Coronary artery (tissue), 2 donors: ENCODE results near the gene DCST2.

Experiments used
- DNase-seq: peaks from one replicate; pipeline ENCODE4 v3.0.0-alpha.2; 2017; ENCODE audit warnings: low spot score
- H3K27ac ChIP-seq, 2 donors: fragments of 200-600 bp; sonication (generic); one replicate each; pipeline ENCODE4 v1.5.1; 2016 to 2019
- H3K4me3 ChIP-seq: fragments of 200-600 bp; sonication (generic); 2 replicates; pipeline ENCODE4 v1.5.1; 2016; ENCODE audit warnings: mild to moderate bottlenecking, moderate library complexity
- TF ChIP-seq, protein P1 (sequence below): fragments of 200-600 bp; sonication (generic); IDR thresholded peaks from one replicate; pipeline ENCODE4 v1.5.1; 2019; ENCODE audit warnings: antibody characterized with exemption

The DCST2 gene

DNA sequence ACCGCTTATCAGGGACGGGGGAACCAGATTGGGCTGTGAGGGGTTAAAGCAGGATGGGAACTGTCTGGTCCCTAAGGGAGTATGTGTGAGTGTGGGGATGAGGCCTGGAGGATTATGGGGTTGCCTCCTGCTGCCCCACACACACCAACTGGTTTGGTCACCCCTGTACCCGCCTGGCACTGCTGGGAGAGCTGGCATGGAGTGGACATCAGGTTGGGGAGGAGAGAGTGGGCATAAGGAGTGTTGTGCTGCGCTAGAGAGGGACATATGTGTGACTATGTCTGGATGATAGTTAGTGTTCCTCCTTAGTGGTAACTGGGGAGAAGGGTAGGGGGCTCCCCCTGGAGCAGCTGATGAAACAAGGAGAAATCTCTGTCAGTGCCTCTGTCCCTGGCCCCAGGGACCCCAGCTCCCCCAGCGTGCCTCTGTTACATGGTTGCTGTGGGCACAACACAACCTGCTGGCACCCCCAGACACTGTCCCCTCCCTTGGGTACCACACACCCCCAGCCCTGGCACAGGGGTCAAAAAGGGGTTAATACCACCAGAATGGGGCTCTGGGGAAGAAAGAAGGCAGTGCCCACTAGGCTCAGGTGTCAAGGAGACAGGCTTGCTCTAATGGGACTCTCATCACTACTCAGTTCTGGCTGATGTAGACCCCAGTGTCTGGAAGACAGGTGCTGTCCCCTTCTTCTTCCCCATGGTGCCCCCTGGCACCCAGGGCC, 29.1 kb downstream of the DCST2 start:
- no peak for DNase-seq

DNA sequence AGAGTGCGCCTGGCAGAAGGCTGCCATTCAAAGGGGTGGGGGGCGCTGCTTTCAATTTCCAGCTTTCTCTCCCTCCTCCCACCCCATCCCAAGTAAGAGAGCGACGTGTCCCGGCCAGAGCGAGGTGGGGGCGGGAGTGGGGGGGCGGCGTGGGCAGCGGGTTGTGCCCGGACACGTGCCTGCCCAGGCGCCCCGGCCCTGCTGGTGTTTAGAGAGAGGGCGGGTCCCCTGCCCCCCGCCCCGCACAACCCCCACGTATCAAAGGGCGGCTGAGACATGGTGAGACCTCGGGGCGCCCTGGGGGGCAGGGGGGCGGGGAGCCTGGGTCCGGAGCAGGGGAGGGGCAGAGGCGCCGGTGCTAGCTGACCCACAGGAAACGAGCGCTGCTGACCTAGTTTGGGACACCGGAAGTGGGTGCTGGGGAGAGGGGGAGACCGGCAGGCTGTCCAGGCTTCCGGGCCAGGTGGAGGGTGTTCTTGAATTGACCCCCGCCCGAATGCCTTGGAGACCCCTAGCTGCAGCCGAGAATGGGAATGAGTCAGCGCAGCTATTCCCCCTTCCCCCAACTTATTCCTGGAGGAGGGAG, 29.7 kb downstream of the DCST2 start:
- Histone ChIP-seq H3K27ac (peak overlapping the region; percentile 93 to 98), H3K4me3 (peak overlapping the region; percentile 94)
- DNase-seq, result peak; percentile 88
- TF ChIP-seq, protein P1, sequence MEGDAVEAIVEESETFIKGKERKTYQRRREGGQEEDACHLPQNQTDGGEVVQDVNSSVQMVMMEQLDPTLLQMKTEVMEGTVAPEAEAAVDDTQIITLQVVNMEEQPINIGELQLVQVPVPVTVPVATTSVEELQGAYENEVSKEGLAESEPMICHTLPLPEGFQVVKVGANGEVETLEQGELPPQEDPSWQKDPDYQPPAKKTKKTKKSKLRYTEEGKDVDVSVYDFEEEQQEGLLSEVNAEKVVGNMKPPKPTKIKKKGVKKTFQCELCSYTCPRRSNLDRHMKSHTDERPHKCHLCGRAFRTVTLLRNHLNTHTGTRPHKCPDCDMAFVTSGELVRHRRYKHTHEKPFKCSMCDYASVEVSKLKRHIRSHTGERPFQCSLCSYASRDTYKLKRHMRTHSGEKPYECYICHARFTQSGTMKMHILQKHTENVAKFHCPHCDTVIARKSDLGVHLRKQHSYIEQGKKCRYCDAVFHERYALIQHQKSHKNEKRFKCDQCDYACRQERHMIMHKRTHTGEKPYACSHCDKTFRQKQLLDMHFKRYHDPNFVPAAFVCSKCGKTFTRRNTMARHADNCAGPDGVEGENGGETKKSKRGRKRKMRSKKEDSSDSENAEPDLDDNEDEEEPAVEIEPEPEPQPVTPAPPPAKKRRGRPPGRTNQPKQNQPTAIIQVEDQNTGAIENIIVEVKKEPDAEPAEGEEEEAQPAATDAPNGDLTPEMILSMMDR, result no peak

More for the DNA sequence above, 29.1 kb downstream of the DCST2 start:
- H3K4me3 ChIP-seq, result peak overlapping the region; percentile 94
- H3K27ac ChIP-seq, result peak overlapping the region; percentile 93 to 98
- TF ChIP-seq, protein P1, result no peak

DNA sequence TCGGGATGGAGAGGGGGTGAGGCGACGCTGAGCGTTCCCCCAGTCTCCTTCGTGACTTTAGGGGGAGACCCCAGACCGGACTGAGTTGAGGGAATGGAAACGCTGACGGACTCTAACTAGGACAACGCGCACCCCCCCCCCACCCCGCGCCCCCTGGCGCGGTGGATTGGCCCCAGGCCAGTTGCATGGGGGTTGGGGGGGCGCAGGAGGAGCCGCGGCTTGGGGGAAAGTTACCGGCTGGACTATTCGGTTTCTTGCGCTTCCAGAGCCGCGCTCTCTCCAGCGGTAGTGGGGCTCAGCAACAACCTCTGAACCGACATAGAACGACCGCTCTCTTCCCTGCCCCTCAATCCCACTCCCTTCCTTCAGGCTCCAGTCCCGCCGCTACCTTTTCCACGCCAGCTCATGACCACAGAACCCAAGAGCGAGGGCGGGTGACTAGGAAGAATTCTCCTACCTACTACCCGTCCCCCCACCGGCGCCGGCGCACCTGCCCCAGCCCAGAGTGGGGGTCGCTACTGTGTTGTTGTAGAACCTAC, 30.3 kb downstream of the DCST2 start:
- peak overlapping the region; percentile 94 for H3K4me3 ChIP-seq
- peak overlapping the region; percentile 93 to 98 for H3K27ac ChIP-seq
- no peak for DNase-seq
- TF ChIP-seq, protein P1, result no peak

DNA sequence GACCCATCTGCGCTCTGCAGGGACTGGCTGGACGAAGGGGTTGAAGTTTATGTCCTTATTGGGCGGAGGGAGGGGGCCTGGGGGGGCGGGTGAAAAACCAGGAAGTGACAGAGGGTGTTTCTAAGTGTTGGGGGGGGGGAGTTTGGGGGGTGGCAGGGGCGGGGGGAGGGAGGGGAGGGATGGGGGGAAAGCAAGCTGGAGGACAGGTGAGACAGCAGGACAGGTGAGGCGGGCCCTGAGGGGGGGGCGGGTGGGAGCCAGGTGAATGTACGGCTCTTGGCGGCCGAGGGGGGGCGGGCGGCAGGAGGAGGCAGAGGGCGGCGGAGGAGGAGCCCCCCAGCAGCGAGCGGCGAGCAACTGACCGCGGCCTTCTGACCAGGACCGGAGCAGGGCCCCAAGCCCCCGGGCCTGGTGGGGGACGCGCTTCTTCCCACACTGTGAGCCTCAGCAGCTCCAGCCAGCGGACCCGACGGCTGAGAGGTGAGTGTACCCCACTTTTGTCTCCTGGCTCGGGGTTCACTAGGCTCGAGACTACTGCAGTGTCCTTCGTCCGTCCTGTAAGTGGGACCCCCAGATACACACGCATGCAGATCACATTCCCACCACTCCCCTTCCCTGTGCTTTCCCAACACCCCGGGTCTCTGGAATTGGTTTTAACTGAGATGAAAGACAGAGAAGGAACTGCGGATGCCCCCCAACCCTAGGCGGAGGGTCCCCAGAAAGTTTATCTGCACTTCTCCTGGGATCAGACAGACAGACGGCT, 30.9 kb downstream of the DCST2 start, which contains the start of gene ZBTB7B:
TSS of gene ZBTB7B (plus strand) at position 339 of the 763 bp plus-strand sequence. CDS start 11,859 bp downstream, outside the sequence.
- H3K4me3 ChIP-seq, result peak within 1 kb of the TSS; percentile 94
- no peak for DNase-seq
- peak within 1 kb of the TSS; percentile 93 to 98 for H3K27ac ChIP-seq
- TF ChIP-seq, protein P1, result no peak

DNA sequence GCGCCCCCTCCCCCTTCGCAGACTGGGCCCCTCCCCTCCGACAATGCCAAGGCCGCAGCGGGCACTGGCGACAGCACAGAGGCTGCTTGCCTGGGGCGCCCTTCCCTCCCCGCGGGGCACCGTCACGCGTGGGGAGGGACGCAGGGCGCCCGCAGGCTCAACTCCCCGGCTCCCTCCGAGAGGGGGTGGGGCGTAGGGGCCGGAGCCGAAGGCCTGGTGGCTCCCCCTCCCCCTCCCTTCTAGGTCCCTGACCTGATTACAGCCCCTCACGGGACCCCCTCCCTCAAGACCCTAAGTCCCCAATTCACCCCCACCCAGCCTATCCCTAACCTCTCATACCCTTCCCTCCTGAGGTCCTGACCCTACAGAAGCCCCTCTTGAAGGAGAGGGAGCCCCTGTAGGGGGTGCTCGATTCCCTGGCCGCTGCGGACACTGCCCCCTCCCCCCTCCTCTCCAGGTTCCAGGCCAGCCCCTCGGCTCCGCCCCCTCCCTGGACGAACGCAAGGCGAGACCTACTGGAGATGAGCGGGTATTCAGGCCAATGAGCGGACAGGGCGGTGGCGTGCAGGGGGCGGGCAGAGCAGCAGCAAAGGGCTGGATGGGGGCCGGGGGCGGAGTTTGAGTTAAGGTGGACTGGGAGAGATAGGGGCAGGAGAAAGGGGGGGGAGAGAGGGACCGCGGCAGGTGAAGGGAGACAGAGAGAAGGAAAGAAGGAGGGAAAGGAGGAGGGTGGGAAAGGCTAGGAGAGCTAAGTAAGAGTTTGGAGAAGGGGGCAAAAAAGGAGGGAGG, 31.7 kb downstream of the DCST2 start:
- peak overlapping the region; percentile 94 for H3K4me3 ChIP-seq
- DNase-seq, result peak; percentile 100
- H3K27ac ChIP-seq, result peak overlapping the region; percentile 93 to 98
- TF ChIP-seq, protein P1, result no peak

DNA sequence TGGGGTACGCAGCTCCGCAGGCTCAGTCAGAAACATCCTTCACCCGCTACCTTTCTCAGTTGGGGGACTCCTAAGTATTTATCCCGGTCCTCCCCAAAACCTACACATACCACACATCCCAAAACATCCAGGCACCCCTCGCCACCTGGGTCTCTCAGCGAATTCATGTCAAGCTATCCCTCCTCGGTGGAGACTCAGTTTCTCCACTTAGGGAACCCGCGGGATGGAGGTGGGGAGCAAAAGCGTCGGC, 32.2 kb downstream of the DCST2 start:
- peak overlapping the region; percentile 93 to 98 for H3K27ac ChIP-seq
- no peak for DNase-seq
- peak overlapping the region; percentile 94 for H3K4me3 ChIP-seq
- TF ChIP-seq, protein P1, result no peak
